ENCODE results near the gene KRT222. TPM values are rescaled to one million over a fixed set of nuclear protein-coding genes. Genes with fewer than 3 reads are reported as not detected.
A peak's percentile ranks its signal among the peaks of the same experiment; 100 is the strongest.

KRT222 gene
- total RNA-seq, 1 donor from 2014 or later: 1.3 TPM

- TF ChIP-seq, protein P1, sequence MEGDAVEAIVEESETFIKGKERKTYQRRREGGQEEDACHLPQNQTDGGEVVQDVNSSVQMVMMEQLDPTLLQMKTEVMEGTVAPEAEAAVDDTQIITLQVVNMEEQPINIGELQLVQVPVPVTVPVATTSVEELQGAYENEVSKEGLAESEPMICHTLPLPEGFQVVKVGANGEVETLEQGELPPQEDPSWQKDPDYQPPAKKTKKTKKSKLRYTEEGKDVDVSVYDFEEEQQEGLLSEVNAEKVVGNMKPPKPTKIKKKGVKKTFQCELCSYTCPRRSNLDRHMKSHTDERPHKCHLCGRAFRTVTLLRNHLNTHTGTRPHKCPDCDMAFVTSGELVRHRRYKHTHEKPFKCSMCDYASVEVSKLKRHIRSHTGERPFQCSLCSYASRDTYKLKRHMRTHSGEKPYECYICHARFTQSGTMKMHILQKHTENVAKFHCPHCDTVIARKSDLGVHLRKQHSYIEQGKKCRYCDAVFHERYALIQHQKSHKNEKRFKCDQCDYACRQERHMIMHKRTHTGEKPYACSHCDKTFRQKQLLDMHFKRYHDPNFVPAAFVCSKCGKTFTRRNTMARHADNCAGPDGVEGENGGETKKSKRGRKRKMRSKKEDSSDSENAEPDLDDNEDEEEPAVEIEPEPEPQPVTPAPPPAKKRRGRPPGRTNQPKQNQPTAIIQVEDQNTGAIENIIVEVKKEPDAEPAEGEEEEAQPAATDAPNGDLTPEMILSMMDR (IDR thresholded peaks at IDR 0.05): no peak
- H3K36me3 ChIP-seq: no peaks in the 10 kb centered on the region
- no peak overlapping the region for H3K27ac ChIP-seq
- intact Hi-C loops (cut with DNase I): no loop called here
- ATAC-seq (no peak), DNase-seq (no peak)
- H3K4me1 ChIP-seq: no peaks in the 10 kb centered on the region
- no peaks in the 10 kb centered on the region for H3K27me3 ChIP-seq (ENCODE audit: low read depth)
- H3K9me3 ChIP-seq: no peaks in the 10 kb centered on the region
- H3K4me3 ChIP-seq: no peak overlapping the region
Observed at GRCh38 chr17:40663252-40663651, 1.7 kb downstream of the KRT222 start.

GRCh38 chr17:40659911-40660310, 5.1 kb downstream of the KRT222 start:
- no peaks in the 10 kb centered on the region for H3K36me3 ChIP-seq
- no peaks in the 10 kb centered on the region for H3K9me3 ChIP-seq
- DNase-seq: no peak
- no peaks in the 10 kb centered on the region for H3K4me1 ChIP-seq
- TF ChIP-seq, protein P1 (IDR thresholded peaks at IDR 0.05): no peak
- no peak for ATAC-seq
- H3K27me3 ChIP-seq (ENCODE audit: low read depth): no peaks in the 10 kb centered on the region
- H3K27ac ChIP-seq: no peak overlapping the region
- intact Hi-C loops (cut with DNase I): no loop called here
- no peak overlapping the region for H3K4me3 ChIP-seq

- intact Hi-C loops (cut with DNase I): no loop called here
- no peak overlapping the region for H3K27ac ChIP-seq
- ATAC-seq: no peak
- H3K4me1 ChIP-seq: no peaks in the 10 kb centered on the region
- no peak for DNase-seq
- H3K36me3 ChIP-seq: no peaks in the 10 kb centered on the region
- no peaks in the 10 kb centered on the region for H3K9me3 ChIP-seq
- TF ChIP-seq, protein P1 (IDR thresholded peaks at IDR 0.05): no peak
- no peaks in the 10 kb centered on the region for H3K27me3 ChIP-seq (ENCODE audit: low read depth)
- H3K4me3 ChIP-seq: no peak overlapping the region
Observed at GRCh38 chr17:40658396-40658795, 6.6 kb downstream of the KRT222 start.

DNA sequence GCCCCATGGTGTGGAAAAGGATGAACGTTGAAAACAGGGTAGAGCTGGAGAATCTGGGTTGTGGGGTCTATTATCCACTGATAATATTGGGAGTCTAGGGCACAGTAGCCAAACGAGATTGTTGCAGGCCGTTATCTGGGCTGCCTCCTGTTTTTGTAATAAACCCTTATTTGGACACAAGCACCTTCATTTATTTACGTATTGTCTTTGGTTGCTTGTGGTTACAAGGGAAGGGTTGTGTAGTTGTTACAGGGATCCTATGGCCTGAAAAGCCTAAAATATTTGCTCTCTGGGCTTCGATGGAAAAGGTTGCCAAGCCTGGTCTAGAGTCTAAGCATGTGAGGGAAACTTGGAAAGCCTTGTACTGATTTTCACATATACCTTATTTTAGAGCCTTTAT, 13.0 kb downstream of the KRT222 start:
- H3K4me1 ChIP-seq: peaks cover 8% of the 10 kb centered on the region
- ATAC-seq (no peak), DNase-seq (no peak)
- H3K9me3 ChIP-seq: no peaks in the 10 kb centered on the region
- no peak overlapping the region for H3K4me3 ChIP-seq
- H3K36me3 ChIP-seq: no peaks in the 10 kb centered on the region
- TF ChIP-seq, protein P1 (IDR thresholded peaks at IDR 0.05): no peak
- no peak overlapping the region for H3K27ac ChIP-seq
- H3K27me3 ChIP-seq (ENCODE audit: low read depth): no peaks in the 10 kb centered on the region
- intact Hi-C loops (cut with DNase I): no loop called here

DNA sequence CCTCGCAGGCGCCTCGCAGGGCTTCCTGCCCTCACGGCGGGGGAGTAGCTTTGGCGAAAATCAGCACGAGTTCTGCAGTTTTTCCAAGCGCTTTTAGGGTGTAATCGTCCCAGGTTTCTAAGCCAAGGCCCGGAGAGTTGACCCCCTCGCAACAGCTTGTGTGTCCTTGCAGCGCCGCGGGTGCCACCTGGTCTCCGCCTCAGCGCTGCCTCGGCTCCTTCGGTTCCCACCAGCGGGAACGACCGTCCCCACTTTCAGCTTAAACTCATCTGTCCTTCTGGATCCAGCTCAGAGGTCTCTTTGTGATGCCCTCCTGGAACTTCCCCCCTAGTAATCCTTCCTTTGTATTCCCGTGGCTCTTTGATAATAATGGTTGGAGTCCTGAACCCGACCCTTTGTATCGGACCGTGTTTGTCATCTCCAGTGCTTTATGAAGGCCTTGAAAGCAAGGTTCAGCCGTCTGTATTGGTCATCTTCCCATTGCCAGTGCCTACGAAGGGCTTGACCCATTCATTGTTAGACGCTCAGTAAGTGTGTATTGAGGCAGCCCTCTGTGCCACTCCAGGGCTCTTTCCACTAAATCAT, 16.5 kb downstream of the KRT222 start:
- DNase-seq: no peak
- Histone ChIP-seq H3K4me1 (peaks cover 41% of the 10 kb centered on the region), H3K36me3 (peaks cover 21% of the 10 kb centered on the region), H3K9me3 (no peaks in the 10 kb centered on the region), H3K27me3 (ENCODE audit: low read depth) (no peaks in the 10 kb centered on the region), H3K4me3 (peak overlapping the region; percentile 88), H3K27ac (peak overlapping the region; percentile 97)
- peak; percentile 61 to 64 for ATAC-seq
- intact Hi-C loops (cut with DNase I): no loop called here
- TF ChIP-seq, protein P1 (IDR thresholded peaks at IDR 0.05): no peak

All from lower lobe of right lung (tissue), 2 donors.